Esophagus (tissue), 2 donors: Measurements from ENCODE around the gene FOXA1. TPM values are rescaled to one million over a fixed set of nuclear protein-coding genes. Genes with fewer than 3 reads are reported as not detected.
A peak's percentile ranks its signal among the peaks of the same experiment; 100 is the strongest.

ENCODE experiments used
- H3K27ac ChIP-seq, 2 donors: one replicate each; pipeline ENCODE4 v1.5.1; 2013; ENCODE audit warnings: low read depth in 2 of 2, mild to moderate bottlenecking in 2 of 2, inconsistent platforms in 1 of 2, low read length in 1 of 2, moderate library complexity in 1 of 2
- H3K27me3 ChIP-seq, 2 donors: one replicate each; pipeline ENCODE4 v1.6.1; 2013; ENCODE audit warnings: low read length in 2 of 2, control low read depth in 1 of 2, mild to moderate bottlenecking in 1 of 2; ENCODE audit not compliant: insufficient read depth in 2 of 2, control insufficient read depth in 1 of 2
- H3K36me3 ChIP-seq, 2 donors: one replicate each; pipeline ENCODE4 v1.6.1; 2013; ENCODE audit warnings: low read length in 1 of 2; ENCODE audit not compliant: control insufficient read depth in 2 of 2, insufficient read depth in 2 of 2
- H3K4me1 ChIP-seq, 2 donors: one replicate each; pipeline ENCODE4 v1.6.1; 2013; ENCODE audit warnings: low read length in 1 of 2; ENCODE audit not compliant: control insufficient read depth in 2 of 2, insufficient read depth in 2 of 2
- H3K4me3 ChIP-seq, 2 donors: one replicate each; pipeline ENCODE4 v1.5.1; 2013; ENCODE audit warnings: low read length in 2 of 2, mild to moderate bottlenecking in 2 of 2, low read depth in 1 of 2, moderate library complexity in 1 of 2
- H3K9me3 ChIP-seq, 2 donors: one replicate each; pipeline ENCODE4 v1.6.1; 2013; ENCODE audit warnings: mild to moderate bottlenecking in 2 of 2, low read depth in 1 of 2, low read length in 1 of 2, moderate library complexity in 1 of 2; ENCODE audit not compliant: control insufficient read depth in 2 of 2, insufficient read depth in 1 of 2
- WGBS, 2 donors: extraction: QIAGEN DNeasy Blood & Tissue Kit; methylation state at CpG; one replicate each; pipeline ENCODE4 v1.1.7; 2013; 5-methylcytosine and 5-hydroxymethylcytosine counted together
- polyA plus RNA-seq, 2 donors: library from polyadenylated mRNA; stranded (reverse); fragments of 200-250 nt; gene quantifications; one replicate each; pipeline ENCODE4 v1.2.3, GENCODE V29; 2013
- donor health status: healthy with polysubstance abuse.
- donor health status: Bipolar disorder and iron deficiency.

Gene FOXA1
- polyA plus RNA-seq, 2 donors, result 9.5 to 10.1 TPM

DNA sequence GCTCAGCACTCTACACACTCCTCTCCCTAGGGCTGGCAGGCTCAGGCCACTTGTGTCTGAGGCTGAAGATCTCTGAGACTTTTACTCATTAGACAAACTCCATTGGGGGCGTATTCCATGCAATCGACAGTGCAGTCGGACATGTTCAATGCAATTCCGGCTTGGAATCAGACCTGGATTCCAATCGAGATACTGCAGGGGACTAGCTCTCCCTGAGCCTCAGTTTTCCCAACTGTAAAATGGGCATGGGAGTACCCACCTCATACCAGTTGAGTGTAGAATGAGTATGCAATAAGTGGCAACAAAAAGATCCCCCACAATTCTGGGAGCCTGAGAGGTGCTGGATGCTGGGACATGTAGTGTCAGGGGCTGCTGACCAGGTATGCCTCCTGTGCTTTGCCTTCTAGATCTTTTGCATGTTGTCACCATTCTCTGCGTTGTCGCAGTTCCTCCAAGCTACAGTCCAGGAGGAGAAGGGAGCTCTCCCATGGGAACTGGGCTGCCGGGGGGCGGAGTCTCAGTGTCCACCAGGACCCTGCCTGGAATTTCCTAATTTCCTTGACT lies 8.7 kb upstream of the FOXA1 start:
- Histone ChIP-seq H3K27me3 (peaks cover 0 to 3% of the 10 kb centered on the region in 2 donors), H3K9me3 (peaks cover 0 to 2% of the 10 kb centered on the region in 2 donors), H3K4me1 (peaks cover 0 to 8% of the 10 kb centered on the region in 2 donors), H3K4me3 (no peak overlapping the region), H3K27ac (no peak overlapping the region), H3K36me3 (no peaks in the 10 kb centered on the region)
- WGBS, 2 donors, result 77 to 85% methylated on average over 9 of the region's 9 CpGs

DNA sequence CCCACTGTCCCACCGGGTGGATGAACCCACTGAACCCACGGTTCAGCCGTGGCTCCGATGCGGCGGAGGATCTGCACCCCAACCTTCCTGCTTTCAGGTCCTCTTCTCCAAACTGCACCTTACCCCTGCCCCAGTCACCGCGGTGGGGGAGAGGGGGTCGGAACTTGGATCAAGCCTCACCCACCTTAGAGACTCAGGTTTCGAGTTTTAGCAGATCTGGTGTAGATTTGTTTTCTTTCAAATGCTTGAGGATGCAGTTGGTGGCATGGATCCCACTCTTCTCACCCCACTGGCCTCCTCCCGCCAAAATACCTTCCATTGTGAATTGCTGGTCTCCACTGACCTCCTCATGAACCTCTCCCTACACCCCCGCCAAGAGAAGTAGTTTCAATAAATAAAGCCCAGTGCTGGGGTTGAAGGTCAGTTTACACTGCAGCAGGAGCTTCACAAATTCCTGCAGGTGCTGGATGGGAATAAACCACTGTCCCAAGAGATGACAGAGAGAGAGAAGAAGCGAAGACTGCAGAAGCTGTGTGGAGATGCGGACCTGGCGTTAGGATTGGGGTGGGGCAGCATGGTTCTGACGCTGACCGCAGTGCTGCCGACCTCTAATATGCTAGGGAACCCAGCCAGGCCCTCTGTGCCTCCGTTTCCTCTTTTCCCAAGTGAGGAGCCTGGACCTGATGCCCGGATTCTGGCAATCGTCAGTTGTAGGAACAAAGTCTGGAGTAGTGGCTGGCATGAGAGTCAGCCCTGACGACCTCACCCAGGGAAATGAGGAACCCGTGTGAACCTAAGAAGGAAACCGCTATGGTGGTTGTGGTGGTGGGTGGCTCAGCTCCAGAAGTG lies 7.8 kb upstream of the FOXA1 start:
- Histone ChIP-seq H3K4me3 (no peak overlapping the region), H3K36me3 (no peaks in the 10 kb centered on the region), H3K4me1 (peaks cover 0 to 10% of the 10 kb centered on the region in 2 donors), H3K27me3 (peaks cover 0 to 3% of the 10 kb centered on the region in 2 donors), H3K9me3 (peaks cover 0 to 2% of the 10 kb centered on the region in 2 donors), H3K27ac (no peak overlapping the region)
- WGBS, 2 donors, result 38 to 45% methylated on average over 24 of the region's 24 CpGs

DNA sequence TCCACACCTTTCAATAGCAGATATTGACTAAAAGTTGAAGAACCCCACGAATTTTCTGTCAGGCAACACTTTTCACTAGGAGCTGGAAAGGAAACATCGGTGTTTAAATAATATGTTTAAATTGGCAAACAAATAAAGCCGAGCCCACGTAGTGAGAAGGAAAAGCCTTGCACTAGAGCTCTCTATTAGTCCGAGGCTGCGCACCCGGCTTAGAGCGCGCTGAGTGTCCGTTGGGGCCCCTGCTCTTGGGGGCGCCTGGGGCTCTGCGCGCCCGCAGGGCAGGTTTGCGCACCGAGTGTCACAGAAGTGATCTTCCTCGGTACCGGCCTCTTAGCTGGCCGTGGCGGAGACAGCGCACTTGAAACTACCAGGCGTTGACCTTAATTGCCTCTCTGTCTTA lies 6.8 kb upstream of the FOXA1 start:
- WGBS, 2 donors, result 33 to 34% methylated on average over 22 of the region's 22 CpGs
- Histone ChIP-seq H3K27me3 (peaks cover 0 to 3% of the 10 kb centered on the region in 2 donors), H3K36me3 (no peaks in the 10 kb centered on the region), H3K27ac (no peak overlapping the region), H3K9me3 (peaks cover 0 to 2% of the 10 kb centered on the region in 2 donors), H3K4me3 (no peak overlapping the region), H3K4me1 (peaks cover 0 to 10% of the 10 kb centered on the region in 2 donors)

DNA sequence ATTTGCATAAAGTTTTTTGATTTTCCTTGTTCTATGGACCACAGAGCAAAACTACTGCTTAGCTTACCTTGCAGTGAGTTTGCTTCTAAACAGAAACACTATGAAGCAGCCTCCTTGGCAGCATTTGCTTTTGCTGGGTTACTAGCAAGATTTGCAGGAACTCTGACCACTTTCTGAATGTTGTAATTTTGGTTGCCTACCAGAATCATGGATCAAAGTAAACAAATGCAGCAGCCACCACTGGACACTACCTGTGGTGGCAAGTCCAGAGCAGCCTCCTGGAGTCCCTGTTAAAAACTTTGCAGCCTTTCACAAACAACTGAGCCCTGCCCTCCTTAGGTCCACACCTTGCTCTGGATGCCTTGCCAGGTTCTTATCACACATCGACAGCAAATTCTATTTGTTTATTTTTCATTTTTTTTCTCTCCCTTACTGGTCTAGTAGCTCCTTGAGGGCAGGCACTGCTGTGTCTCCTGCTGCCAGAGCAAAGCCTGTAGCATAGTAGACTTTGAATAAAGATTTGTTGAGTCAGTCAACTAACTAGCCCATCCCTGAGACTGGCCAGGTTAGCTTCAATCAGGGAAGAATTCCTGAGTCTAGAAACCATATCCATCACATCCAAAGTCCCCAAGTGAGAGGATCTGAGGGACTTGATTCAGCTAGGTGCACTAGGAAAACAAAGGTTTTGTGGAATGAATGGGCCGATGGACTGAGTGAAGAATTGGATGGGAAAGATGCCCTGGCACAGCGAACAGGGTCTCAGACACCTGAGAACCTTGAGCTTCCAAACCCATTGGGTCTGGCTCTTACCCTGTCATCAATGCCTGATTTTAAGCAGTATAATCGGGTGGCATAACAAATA lies 6.1 kb upstream of the FOXA1 start:
- Histone ChIP-seq H3K4me1 (peaks cover 0 to 10% of the 10 kb centered on the region in 2 donors), H3K4me3 (no peak overlapping the region), H3K27me3 (peaks cover 0 to 3% of the 10 kb centered on the region in 2 donors), H3K36me3 (no peaks in the 10 kb centered on the region), H3K27ac (no peak overlapping the region), H3K9me3 (peaks cover 0 to 2% of the 10 kb centered on the region in 2 donors)
- WGBS, 2 donors, result 52 to 54% methylated on average over 4 of the region's 4 CpGs

DNA sequence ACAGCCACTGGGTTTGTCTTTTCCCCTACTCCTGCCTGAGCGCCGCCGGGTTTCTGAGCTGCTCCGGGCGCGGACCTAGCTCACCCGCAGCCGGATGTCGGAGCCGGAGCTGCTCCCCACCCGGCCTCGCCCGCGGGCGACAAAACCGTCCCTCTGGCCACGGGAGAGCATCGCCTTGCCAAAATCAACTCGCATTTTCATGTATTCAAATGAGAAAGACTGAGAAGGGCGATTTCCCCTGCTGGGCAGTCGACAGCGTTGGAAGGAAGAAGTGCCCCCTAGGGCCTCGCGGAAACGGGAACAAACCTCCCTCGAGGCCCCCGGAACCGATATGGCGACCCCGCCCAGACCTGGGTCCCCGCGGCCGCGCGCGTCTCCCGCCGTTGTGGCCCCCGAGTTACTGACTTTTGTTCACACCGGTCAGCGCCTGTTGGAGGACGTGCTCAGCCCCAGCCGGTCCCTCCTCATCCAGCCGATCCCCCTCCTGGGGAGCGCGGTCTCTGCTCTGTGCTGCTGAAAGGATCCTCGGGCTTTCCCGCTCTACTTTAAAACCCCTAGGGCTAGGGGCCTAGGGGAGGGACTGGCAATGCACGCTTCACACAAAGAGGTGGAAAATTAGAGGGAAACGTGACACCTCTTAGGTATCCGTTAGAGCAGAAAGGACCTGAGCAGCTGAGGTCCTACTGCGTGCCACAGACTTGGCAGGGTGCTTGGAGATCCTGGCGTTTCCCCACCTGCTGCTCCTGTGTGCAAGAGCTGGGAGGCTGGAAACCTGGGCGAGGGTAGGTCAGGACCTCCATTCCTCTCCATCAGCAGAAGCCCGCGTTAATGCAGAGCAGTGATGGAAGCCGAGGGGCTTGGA lies 4.7 kb upstream of the FOXA1 start:
- Histone ChIP-seq H3K27ac (peak overlapping the region; percentile 6 to 30), H3K4me1 (peaks cover 0 to 10% of the 10 kb centered on the region in 2 donors), H3K4me3 (peak overlapping the region; percentile 34 to 49), H3K36me3 (no peaks in the 10 kb centered on the region), H3K27me3 (peaks cover 0 to 3% of the 10 kb centered on the region in 2 donors), H3K9me3 (peaks cover 0 to 2% of the 10 kb centered on the region in 2 donors)
- 4 to 5% methylated on average over 57 of the region's 57 CpGs for WGBS, 2 donors

DNA sequence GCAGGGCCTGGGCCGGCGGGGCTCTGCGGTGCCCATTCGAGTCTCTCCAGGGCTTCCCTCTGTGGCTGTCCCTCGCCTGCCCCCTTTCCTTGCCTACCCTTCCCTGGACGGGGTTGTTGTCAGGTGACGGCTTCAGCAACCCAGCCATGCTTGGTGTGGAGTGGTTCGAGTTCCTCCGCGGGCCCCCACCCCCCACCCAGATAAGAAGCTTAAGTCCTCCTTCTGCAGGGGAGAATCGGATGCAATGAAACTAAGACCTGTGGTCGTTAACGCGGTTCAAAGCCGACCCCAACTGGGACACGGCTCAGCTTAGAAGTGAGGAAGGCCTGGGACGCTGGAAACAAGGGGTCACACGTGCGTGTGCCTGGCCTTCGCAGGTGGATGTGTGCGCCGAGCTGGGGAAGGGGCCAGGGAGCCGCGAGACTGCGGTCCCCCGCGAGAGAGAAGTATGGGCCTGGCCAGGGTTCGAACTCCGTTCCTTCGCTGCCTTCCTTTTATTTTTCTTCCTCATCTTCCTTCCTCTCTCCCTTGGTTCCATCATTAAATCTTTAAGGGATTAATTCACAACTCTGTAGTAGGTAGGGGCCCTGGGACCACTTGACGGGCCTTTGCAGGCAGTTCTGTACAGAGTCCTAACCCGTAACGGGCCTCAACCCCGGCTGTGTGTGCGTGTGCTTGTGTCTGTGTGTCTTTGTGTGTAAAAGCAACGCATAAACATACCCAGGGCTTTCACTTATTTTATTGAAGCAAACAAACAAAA lies 3.9 kb upstream of the FOXA1 start:
- H3K4me1 ChIP-seq, result peaks cover 0 to 10% of the 10 kb centered on the region in 2 donors
- H3K4me3 ChIP-seq, result peak overlapping the region; percentile 34 to 49
- peaks cover 0 to 2% of the 10 kb centered on the region in 2 donors for H3K9me3 ChIP-seq
- H3K27me3 ChIP-seq, result peaks cover 0 to 3% of the 10 kb centered on the region in 2 donors
- WGBS, 2 donors, result 15 to 17% methylated on average over 36 of the region's 36 CpGs
- peak overlapping the region; percentile 75 to 82 for H3K27ac ChIP-seq
- H3K36me3 ChIP-seq, result no peaks in the 10 kb centered on the region

DNA sequence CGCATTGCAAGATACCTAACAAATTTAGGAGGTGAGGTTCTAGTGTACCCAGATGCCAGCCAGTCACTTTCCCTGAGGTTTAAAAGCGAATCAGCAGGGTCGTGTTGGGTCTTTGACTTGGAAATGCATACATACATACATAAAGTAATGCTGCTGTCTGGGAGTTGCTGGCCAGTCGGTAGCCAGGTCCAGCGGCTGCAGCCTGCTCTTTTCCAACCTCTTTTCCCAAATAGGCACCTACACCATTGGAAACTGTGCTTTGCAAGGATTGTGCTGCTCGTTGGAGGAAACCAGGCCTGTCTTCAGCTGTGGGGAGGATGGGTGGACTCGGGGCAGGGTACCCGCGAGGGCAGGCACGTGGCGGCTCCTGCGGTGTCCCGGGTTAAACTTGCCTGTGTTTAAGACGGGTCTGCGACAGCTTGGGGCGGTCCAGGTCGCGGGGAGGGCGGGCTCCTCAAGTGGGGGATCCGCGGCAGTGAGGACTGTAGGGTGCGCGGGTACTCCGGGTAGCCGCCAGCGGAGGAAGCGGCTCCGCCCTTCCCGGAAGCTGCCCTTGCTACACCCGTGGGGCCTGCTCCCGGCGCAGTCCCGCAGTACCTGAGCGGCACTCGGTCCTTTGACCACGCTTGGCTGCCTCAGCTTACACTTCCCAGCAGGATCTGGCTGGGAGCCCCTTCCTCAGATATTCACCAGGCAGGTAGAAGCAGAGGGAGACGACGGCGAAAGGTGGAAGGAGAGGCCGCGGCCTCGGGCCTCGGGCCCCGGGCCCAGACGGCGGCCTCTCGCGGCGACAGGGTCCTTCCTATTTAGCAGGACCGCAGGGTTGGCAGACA lies 3.1 kb upstream of the FOXA1 start:
- Histone ChIP-seq H3K4me3 (peak overlapping the region; percentile 34 to 49), H3K4me1 (peaks cover 0 to 10% of the 10 kb centered on the region in 2 donors), H3K9me3 (peaks cover 0 to 2% of the 10 kb centered on the region in 2 donors), H3K27me3 (peaks cover 0 to 3% of the 10 kb centered on the region in 2 donors), H3K27ac (peak overlapping the region; percentile 75 to 82), H3K36me3 (no peaks in the 10 kb centered on the region)
- WGBS, 2 donors, result 8 to 14% methylated on average over 49 to 50 of the region's 50 CpGs

DNA sequence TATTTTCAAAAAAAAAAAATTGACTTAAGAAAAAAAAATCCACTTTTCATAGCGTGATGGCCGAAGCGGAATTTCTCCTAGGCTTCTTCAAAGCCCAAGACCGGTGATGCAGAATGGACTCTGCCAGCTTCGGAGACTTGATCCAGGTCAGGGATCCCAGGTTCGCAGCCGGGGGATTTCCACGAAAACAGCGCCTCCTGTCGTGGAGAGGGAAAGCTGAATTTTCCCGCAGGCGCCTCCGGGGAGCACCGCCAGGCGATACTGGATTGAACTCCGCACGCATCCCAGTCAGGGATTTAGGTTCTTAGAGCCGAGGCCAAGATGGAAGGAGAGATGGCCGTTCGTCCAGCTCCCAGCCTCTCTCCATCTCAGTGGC lies 2.5 kb upstream of the FOXA1 start:
- Histone ChIP-seq H3K27me3 (peaks cover 0 to 3% of the 10 kb centered on the region in 2 donors), H3K4me3 (peak overlapping the region; percentile 34 to 49), H3K9me3 (peaks cover 0 to 1% of the 10 kb centered on the region in 2 donors), H3K27ac (peak overlapping the region; percentile 75 to 82), H3K4me1 (peaks cover 0 to 10% of the 10 kb centered on the region in 2 donors), H3K36me3 (no peaks in the 10 kb centered on the region)
- WGBS, 2 donors, result 10 to 23% methylated on average over 20 of the region's 20 CpGs
